WERI-Rb-1 (cell line): Measurements from ENCODE around the gene CTSA.
"Not testable (repeated sequence)": the region's sequence is repeated elsewhere in the genome, so short reads cannot be mapped to it uniquely, and the experiment has no call there.

ENCODE experiments used
- DNase-seq: peaks from one replicate; pipeline ENCODE4 v3.0.0-alpha.2; 2020
- H3K27ac ChIP-seq: fragments of 250-450 bp; sonication (Bioruptor Pico); 2 replicates; pipeline ENCODE4 v1.5.1; 2020; ENCODE audit warnings: mild to moderate bottlenecking, moderate library complexity
- H3K27me3 ChIP-seq: fragments of 250-450 bp; sonication (Bioruptor Pico); 2 replicates; pipeline ENCODE4 v1.5.1; 2021; ENCODE audit warnings: mild to moderate bottlenecking, low read depth, moderate library complexity; ENCODE audit not compliant: insufficient read depth, severe bottlenecking
- H3K36me3 ChIP-seq: fragments of 250-450 bp; sonication (Bioruptor Pico); 2 replicates; pipeline ENCODE4 v1.5.1; 2020; ENCODE audit warnings: mild to moderate bottlenecking, moderate library complexity
- H3K4me3 ChIP-seq: 2 replicates; pipeline ENCODE4 v1.5.1; 2011; ENCODE audit warnings: low read depth, mild to moderate bottlenecking, control low read depth, low read length
- H3K9me3 ChIP-seq: fragments of 250-450 bp; sonication (Bioruptor Pico); 2 replicates; pipeline ENCODE4 v1.5.1; 2021; ENCODE audit warnings: mild to moderate bottlenecking, moderate library complexity; ENCODE audit not compliant: severe bottlenecking
- CTCF ChIP-seq: IDR thresholded peaks from 2 replicates; pipeline ENCODE4 v1.5.1; 2011; ENCODE audit warnings: low read depth, mild to moderate bottlenecking, control low read depth, inconsistent platforms, low read length

Gene CTSA

GRCh38 chr20:45872626-45873025, 18.5 kb upstream of the CTSA start:
- no peak overlapping the region for H3K4me3 ChIP-seq
- H3K9me3 ChIP-seq = no peaks in the 10 kb centered on the region
- no peak overlapping the region; the same call in 1 of the 2 replicates for H3K27ac ChIP-seq
- H3K27me3 ChIP-seq = no peaks in the 10 kb centered on the region
- no peak for DNase-seq
- no peak for TF ChIP-seq CTCF
- no peaks in the 10 kb centered on the region for H3K36me3 ChIP-seq

GRCh38 chr20:45873409-45874103, 17.6 kb upstream of the CTSA start:
- H3K27ac ChIP-seq = no peak overlapping the region
- H3K27me3 ChIP-seq = no peaks in the 10 kb centered on the region
- H3K9me3 ChIP-seq = no peaks in the 10 kb centered on the region
- H3K36me3 ChIP-seq = no peaks in the 10 kb centered on the region
- TF ChIP-seq CTCF = no peak
- no peak overlapping the region for H3K4me3 ChIP-seq
- DNase-seq = no peak

- H3K36me3 ChIP-seq, H3K9me3 ChIP-seq, H3K27ac ChIP-seq, H3K4me3 ChIP-seq, DNase-seq, H3K27me3 ChIP-seq: not testable (repeated sequence)
These were observed 17.0 kb upstream of the CTSA start for GRCh38 chr20:45874104-45874481.

GRCh38 chr20:45874576-45874975, 16.6 kb upstream of the CTSA start:
- no peak overlapping the region for H3K27ac ChIP-seq
- no peak for TF ChIP-seq CTCF
- H3K9me3 ChIP-seq = no peaks in the 10 kb centered on the region
- no peak for DNase-seq
- no peaks in the 10 kb centered on the region for H3K27me3 ChIP-seq
- no peak overlapping the region for H3K4me3 ChIP-seq
- H3K36me3 ChIP-seq = no peaks in the 10 kb centered on the region

- H3K27ac ChIP-seq = no peak overlapping the region
- no peak overlapping the region for H3K4me3 ChIP-seq
- H3K9me3 ChIP-seq = no peaks in the 10 kb centered on the region
- no peaks in the 10 kb centered on the region for H3K27me3 ChIP-seq
- TF ChIP-seq CTCF = no peak
- peaks cover 10% of the 10 kb centered on the region for H3K36me3 ChIP-seq
- DNase-seq = peak; percentile 46
These were observed 12.9 kb upstream of the CTSA start for GRCh38 chr20:45878076-45878761.

GRCh38 chr20:45880988-45881788, 9.9 kb upstream of the CTSA start, which contains the start of gene ZSWIM1:
Gene ZSWIM1 (plus strand): TSS chr20:45881227. CDS start chr20:45882593, 1,366 bp downstream.
- TF ChIP-seq CTCF = no peak
- Histone ChIP-seq H3K27ac (peak within 1 kb of the TSS; percentile 66), H3K4me3 (peak within 1 kb of the TSS; percentile 91)

More at GRCh38 chr20:45880988-45881788, 9.9 kb upstream of the CTSA start, which contains the start of gene ZSWIM1:
- Histone ChIP-seq H3K9me3 (no peaks in the 10 kb centered on the region), H3K27me3 (no peaks in the 10 kb centered on the region), H3K36me3 (peaks cover 29% of the 10 kb centered on the region)
- peak; percentile 99 for DNase-seq
